Skeletal muscle satellite cell (primary cell): ENCODE measurements around the gene PPP6R1.

Experiments used
- H3K27me3 ChIP-seq: 2 replicates; pipeline ENCODE4 v1.7.0; 2013; ENCODE audit warnings: low read length; ENCODE audit not compliant: control insufficient read depth, insufficient read depth
- H3K36me3 ChIP-seq: 2 replicates; pipeline ENCODE4 v1.7.0; 2013; ENCODE audit warnings: mild to moderate bottlenecking, control low read depth, low read length; ENCODE audit not compliant: insufficient read depth
- H3K4me1 ChIP-seq: 2 replicates; pipeline ENCODE4 v1.7.0; 2013; ENCODE audit warnings: low read length; ENCODE audit not compliant: control insufficient read depth, insufficient read depth
- H3K4me2 ChIP-seq: 2 replicates; pipeline ENCODE4 v1.7.0; 2013; ENCODE audit warnings: mild to moderate bottlenecking, low read length
- H3K4me3 ChIP-seq: 2 replicates; pipeline ENCODE4 v1.7.0; 2013; ENCODE audit warnings: low read length
- H3K9ac ChIP-seq: 2 replicates; pipeline ENCODE4 v1.7.0; 2013; ENCODE audit warnings: mild to moderate bottlenecking, low read depth, low read length, moderate library complexity
- H3K9me3 ChIP-seq: replicated peaks from 2 replicates; pipeline ENCODE4 v1.7.0; 2013; ENCODE audit warnings: mild to moderate bottlenecking, control low read depth, low read length

Gene PPP6R1

GRCh38 chr19:55300886-55301458, 42.2 kb upstream of the PPP6R1 start:
- H3K9ac ChIP-seq, result peak overlapping the region; percentile 80
- H3K4me1 ChIP-seq, result peaks cover 9% of the 10 kb centered on the region
- H3K36me3 ChIP-seq, result peaks cover 7% of the 10 kb centered on the region
- H3K4me2 ChIP-seq, result peak overlapping the region; percentile 92
- H3K4me3 ChIP-seq, result peak overlapping the region; percentile 73
- H3K27me3 ChIP-seq, result no peaks in the 10 kb centered on the region
- no peaks in the 10 kb centered on the region for H3K9me3 ChIP-seq

- Histone ChIP-seq H3K9ac (no peak overlapping the region), H3K27me3 (no peaks in the 10 kb centered on the region), H3K4me1 (peaks cover 9% of the 10 kb centered on the region), H3K36me3 (peaks cover 7% of the 10 kb centered on the region), H3K9me3 (no peaks in the 10 kb centered on the region), H3K4me2 (no peak overlapping the region), H3K4me3 (no peak overlapping the region)
Measured at GRCh38 chr19:55299991-55300390, 41.2 kb upstream of the PPP6R1 start.

- Histone ChIP-seq H3K9me3 (no peaks in the 10 kb centered on the region), H3K27me3 (no peaks in the 10 kb centered on the region), H3K9ac (no peak overlapping the region), H3K4me1 (peaks cover 8% of the 10 kb centered on the region), H3K36me3 (no peaks in the 10 kb centered on the region), H3K4me2 (no peak overlapping the region), H3K4me3 (no peak overlapping the region)
Measured at GRCh38 chr19:55297267-55297666, 38.5 kb upstream of the PPP6R1 start.

GRCh38 chr19:55289117-55289796, 30.4 kb upstream of the PPP6R1 start:
- H3K4me2 ChIP-seq, result no peak overlapping the region
- no peaks in the 10 kb centered on the region for H3K27me3 ChIP-seq
- H3K9ac ChIP-seq, result no peak overlapping the region
- no peak overlapping the region for H3K4me3 ChIP-seq
- no peaks in the 10 kb centered on the region for H3K9me3 ChIP-seq
- H3K36me3 ChIP-seq, result no peaks in the 10 kb centered on the region
- no peaks in the 10 kb centered on the region for H3K4me1 ChIP-seq

DNA sequence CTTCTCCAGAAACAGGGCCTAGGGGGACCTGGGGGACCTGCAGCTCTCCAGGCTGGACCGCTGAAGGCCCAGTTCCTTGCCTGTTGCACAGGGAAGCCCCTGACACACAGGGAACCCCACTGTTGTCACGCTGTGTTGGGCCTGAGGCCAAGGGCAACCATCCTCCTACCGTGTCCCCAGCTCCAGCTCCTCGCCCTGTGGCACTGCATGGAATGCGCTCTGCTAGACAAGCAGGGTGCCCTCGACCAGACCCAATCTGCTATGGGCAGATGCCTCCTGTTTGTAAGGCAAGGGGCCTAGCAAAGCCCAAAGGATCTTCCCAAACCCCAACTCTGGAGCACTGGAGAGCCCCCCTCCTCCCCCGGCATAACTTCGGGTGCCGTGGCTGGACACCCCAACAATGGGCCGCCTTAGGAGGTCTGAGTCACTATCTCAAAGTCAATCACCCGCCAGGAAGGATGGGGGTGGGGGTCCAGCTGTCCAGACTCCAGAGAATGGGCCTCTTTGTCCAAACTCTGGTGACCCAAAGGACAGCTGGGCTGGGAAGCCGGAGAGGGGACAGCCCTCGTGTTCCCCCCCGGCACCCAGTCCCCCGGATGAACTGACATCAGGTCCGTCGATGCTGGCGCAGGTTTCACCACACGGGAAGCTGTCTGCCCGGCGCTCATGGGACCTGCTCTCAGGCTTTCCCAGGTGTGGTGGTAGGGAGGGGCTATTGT, 28.7 kb upstream of the PPP6R1 start:
- no peaks in the 10 kb centered on the region for H3K36me3 ChIP-seq

DNA sequence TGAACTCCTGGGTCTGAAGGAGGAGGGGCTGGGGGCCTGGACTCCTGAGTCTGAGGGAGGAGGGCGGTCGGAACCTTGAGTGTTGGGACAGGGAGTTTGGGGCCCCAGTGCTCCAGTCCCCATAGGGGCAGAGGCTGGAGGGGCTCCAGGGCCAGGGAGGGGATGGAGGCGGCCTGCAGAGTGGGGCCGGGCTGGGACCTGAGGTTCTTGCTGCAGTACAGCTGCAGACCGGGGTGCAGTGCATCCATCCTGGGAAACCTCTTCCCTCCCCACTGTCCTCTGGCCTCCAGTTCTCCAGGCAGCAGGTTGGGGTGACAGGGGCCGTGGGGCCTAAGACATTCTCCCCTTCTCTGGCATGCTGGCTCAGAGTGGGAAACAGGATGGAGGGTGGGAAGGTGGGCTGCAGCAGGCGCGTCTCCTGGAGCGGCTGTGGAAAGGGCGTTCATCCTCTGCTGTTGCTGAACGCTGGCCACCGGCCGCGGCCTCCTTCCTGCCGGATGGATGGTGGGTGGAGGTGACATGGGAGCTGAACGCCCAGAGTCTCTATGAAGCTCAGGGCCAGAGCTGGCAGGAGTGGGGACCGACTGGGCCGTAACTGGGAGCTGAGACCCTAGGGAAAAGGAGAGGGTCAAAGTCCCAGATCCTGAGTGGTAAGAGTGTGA, 26.5 kb upstream of the PPP6R1 start:
- H3K4me2 ChIP-seq, result peak overlapping the region; percentile 35
- H3K4me3 ChIP-seq, result peak overlapping the region; percentile 27
- H3K9me3 ChIP-seq, result no peaks in the 10 kb centered on the region
- no peaks in the 10 kb centered on the region for H3K36me3 ChIP-seq
- H3K27me3 ChIP-seq, result no peaks in the 10 kb centered on the region
- H3K4me1 ChIP-seq, result peaks cover 7% of the 10 kb centered on the region
- no peak overlapping the region for H3K9ac ChIP-seq

More for the DNA sequence above, 28.7 kb upstream of the PPP6R1 start:
- Histone ChIP-seq H3K4me1 (no peaks in the 10 kb centered on the region), H3K9me3 (no peaks in the 10 kb centered on the region), H3K4me3 (no peak overlapping the region), H3K4me2 (no peak overlapping the region), H3K27me3 (no peaks in the 10 kb centered on the region), H3K9ac (no peak overlapping the region)

- H3K9ac ChIP-seq, result no peak overlapping the region
- no peaks in the 10 kb centered on the region for H3K27me3 ChIP-seq
- no peaks in the 10 kb centered on the region for H3K36me3 ChIP-seq
- no peaks in the 10 kb centered on the region for H3K9me3 ChIP-seq
- peaks cover 7% of the 10 kb centered on the region for H3K4me1 ChIP-seq
- peak overlapping the region; percentile 30 for H3K4me3 ChIP-seq
- H3K4me2 ChIP-seq, result peak overlapping the region; percentile 37
Measured at GRCh38 chr19:55284405-55285058, 25.7 kb upstream of the PPP6R1 start.

DNA sequence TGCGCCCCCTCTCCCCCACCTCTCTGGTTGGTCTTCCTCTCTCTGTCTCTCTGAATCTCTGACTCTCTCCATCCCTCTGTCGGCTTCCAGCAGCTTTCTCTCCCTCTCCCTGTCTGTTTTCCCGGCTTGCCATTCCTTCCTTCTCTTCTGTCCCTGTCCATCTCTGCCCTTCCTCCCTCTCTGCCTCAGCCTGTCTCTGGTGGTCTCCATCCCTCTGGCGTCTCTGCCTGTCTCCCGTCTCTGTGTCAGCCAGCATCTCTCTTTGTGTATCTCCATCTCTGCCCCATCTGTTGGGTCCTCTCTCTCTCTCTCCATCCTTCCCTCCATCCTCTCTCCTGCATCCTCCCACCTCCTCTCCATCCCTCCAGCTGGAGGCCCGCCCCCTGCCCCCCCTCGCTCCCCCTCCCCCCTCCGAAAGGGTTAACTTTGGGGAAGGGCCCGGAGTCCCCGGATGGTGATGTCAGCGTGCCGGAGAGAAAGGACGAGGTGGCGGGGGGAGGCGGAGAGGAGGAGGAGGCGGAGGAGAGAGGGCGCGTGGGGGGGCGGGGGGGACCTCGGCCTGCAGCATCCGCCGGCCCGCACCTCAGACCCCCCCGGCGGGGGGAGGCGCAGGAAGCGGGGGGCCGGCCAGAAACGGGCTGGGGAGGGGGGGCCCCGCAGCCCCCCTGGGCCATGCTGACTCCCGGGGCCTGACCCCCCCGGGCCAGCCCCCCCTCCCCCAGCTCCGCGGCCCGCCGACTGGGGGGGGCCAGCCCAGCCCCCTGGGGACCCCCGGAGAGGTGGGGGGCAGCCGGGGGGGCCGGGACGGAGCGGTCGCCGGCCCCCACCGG, 24.9 kb upstream of the PPP6R1 start, which contains the start of gene BRSK1:
TSS of gene BRSK1 (plus strand) at position 450 of the 830 bp plus-strand sequence. CDS start 446 bp downstream, outside the sequence.
- Histone ChIP-seq H3K27me3 (no peaks in the 10 kb centered on the region), H3K9me3 (no peaks in the 10 kb centered on the region), H3K9ac (no peak within 1 kb of the TSS), H3K36me3 (no peaks in the 10 kb centered on the region), H3K4me2 (peak within 1 kb of the TSS; percentile 70), H3K4me3 (peak within 1 kb of the TSS; percentile 49), H3K4me1 (peaks cover 11% of the 10 kb centered on the region)

DNA sequence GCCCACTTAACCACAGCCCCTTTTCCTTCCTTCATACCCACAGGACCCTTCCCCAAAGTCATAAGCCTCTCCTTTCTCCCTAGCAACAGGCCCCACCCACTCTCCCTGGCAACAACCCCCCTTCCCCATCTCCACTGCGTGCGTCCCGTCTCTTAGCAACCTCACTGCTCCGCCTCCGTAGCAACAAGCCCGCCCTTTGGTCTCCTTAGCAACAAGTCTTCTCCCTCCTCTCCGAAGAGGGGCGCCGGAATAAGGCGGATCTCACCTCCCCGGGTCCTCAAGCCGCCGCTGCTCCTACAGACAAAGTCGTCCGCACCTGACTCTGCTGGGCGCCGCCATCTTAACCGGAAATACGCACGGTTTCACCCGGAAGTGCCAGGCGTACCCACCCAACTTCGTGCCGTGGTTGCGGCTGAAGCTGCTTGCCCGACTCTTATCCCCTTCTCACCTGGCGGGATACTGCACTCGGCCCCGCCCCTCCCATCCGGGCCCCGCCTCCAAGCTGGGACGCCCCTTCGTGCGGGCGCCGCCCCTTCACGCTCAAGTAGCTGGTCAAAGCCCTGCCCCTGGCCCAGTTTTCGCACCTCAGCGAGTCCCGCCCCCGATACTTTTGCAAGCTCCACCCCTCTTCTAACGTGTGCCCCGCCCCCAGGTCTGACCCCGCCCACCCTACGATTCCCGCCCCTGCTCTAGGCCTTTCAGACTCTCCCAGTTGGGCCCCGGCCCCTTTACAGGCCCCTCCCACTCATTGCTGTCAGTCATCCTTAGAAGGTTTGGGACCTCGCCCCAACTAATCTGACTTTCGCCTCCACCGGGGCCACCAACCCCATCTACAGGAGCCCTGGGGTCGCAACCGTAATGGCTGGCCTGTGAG, 21.2 kb upstream of the PPP6R1 start, which contains the start of gene HSPBP1:
TSS of gene HSPBP1 (minus strand) at position 341 of the 874 bp plus-strand sequence. CDS start 502 bp downstream, outside the sequence.
- Histone ChIP-seq H3K27me3 (no peaks in the 10 kb centered on the region), H3K4me3 (peak within 1 kb of the TSS; percentile 81), H3K9me3 (no peaks in the 10 kb centered on the region), H3K9ac (peak within 1 kb of the TSS; percentile 76), H3K4me1 (peaks cover 11% of the 10 kb centered on the region), H3K4me2 (peak within 1 kb of the TSS; percentile 93), H3K36me3 (peaks cover 8% of the 10 kb centered on the region)

GRCh38 chr19:55279340-55279739, 20.5 kb upstream of the PPP6R1 start:
- Histone ChIP-seq H3K36me3 (peaks cover 8% of the 10 kb centered on the region), H3K4me3 (peak overlapping the region; percentile 81), H3K9ac (peak overlapping the region; percentile 76), H3K9me3 (no peaks in the 10 kb centered on the region), H3K27me3 (no peaks in the 10 kb centered on the region), H3K4me2 (peak overlapping the region; percentile 93), H3K4me1 (peaks cover 11% of the 10 kb centered on the region)
